Endodermal cell (in vitro differentiated cells): Measurements from ENCODE around the gene ANOS1. TPM values are rescaled to one million over a fixed set of nuclear protein-coding genes. Genes with fewer than 3 reads are reported as not detected.

ENCODE experiments used
- DNase-seq: peaks from one replicate; pipeline ENCODE4 v3.0.0-alpha.2; 2017
- H3K27ac ChIP-seq: 2 replicates; pipeline ENCODE4 v1.5.1; 2013; ENCODE audit warnings: mild to moderate bottlenecking, low read depth, low read length, moderate library complexity
- H3K27me3 ChIP-seq: 2 replicates; pipeline ENCODE4 v1.6.1; 2013; ENCODE audit warnings: mild to moderate bottlenecking, low read length, moderate library complexity; ENCODE audit not compliant: insufficient read depth, control insufficient read depth, poor library complexity, severe bottlenecking
- H3K36me3 ChIP-seq: 2 replicates; pipeline ENCODE4 v1.7.0; 2013; ENCODE audit warnings: mild to moderate bottlenecking, low read length, moderate library complexity; ENCODE audit not compliant: control insufficient read depth, insufficient read depth
- H3K4me1 ChIP-seq: one replicate; pipeline ENCODE4 v1.7.0; 2013; ENCODE audit warnings: low read length; ENCODE audit not compliant: control insufficient read depth, insufficient read depth
- H3K4me3 ChIP-seq: 2 replicates; pipeline ENCODE4 v1.5.1; 2013; ENCODE audit warnings: mild to moderate bottlenecking, low read length, moderate library complexity
- H3K9ac ChIP-seq: 2 replicates; pipeline ENCODE4 v1.6.1; 2013; ENCODE audit warnings: mild to moderate bottlenecking, low read length, moderate library complexity; ENCODE audit not compliant: poor library complexity, severe bottlenecking; ENCODE audit errors: extremely low read depth
- H3K9me3 ChIP-seq: 2 replicates; pipeline ENCODE4 v1.6.1; 2013; ENCODE audit warnings: mild to moderate bottlenecking, low read length, moderate library complexity; ENCODE audit not compliant: control insufficient read depth
- H3K27ac Mint-ChIP-seq: 2 replicates; pipeline ENCODE4 v1.8.0; 2020; ENCODE audit warnings: mixed read lengths
- H3K27me3 Mint-ChIP-seq: 2 replicates; pipeline ENCODE4 v1.8.0; 2021; ENCODE audit warnings: mild to moderate bottlenecking, mixed read lengths; ENCODE audit not compliant: insufficient read depth
- H3K36me3 Mint-ChIP-seq: 2 replicates; pipeline ENCODE4 v1.8.0; 2020; ENCODE audit warnings: low read depth, mixed read lengths
- H3K4me1 Mint-ChIP-seq: 2 replicates; pipeline ENCODE4 v1.8.0; 2020; ENCODE audit warnings: mixed read lengths
- H3K4me3 Mint-ChIP-seq: 2 replicates; pipeline ENCODE4 v1.8.0; 2020; ENCODE audit warnings: mild to moderate bottlenecking, moderate library complexity, mixed read lengths
- H3K9me3 Mint-ChIP-seq: 2 replicates; pipeline ENCODE4 v1.8.0; 2020; ENCODE audit warnings: mild to moderate bottlenecking, mixed read lengths
- WGBS, 2 experiments: methylation state at CpG; one replicate each; pipeline versions ENCODE4 v1.1.5 to v1.1.7; 2013; ENCODE audit warnings: missing lambda C conversion rate in 2 of 2, mixed read lengths in 1 of 2; ENCODE audit not compliant: insufficient coverage in 1 of 2, insufficient read length in 1 of 2; 5-methylcytosine and 5-hydroxymethylcytosine counted together
- total RNA-seq, 2 donors: library from RNA; stranded (reverse); fragmentation: NEBNext Ultra II Directional in 1 of 2; extraction: Animal tissue kit (Norgen Biotek cat#: 25700) in 1 of 2; gene quantifications; 2 replicates in 1 of 2; 3 replicates in 1 of 2; pipeline ENCODE4 v1.2.1, GENCODE V29; 2021
- TF ChIP-seq, protein P1 (sequence below): fragments of 200-600 bp; sonication (generic); conservative IDR thresholded peaks from 2 replicates; pipeline ENCODE4 v1.5.0; 2021; ENCODE audit warnings: antibody characterized with exemption, mild to moderate bottlenecking

The ANOS1 gene
- total RNA-seq, 2 donors from 2014 or later, result 7.1 to 57.4 TPM

DNA sequence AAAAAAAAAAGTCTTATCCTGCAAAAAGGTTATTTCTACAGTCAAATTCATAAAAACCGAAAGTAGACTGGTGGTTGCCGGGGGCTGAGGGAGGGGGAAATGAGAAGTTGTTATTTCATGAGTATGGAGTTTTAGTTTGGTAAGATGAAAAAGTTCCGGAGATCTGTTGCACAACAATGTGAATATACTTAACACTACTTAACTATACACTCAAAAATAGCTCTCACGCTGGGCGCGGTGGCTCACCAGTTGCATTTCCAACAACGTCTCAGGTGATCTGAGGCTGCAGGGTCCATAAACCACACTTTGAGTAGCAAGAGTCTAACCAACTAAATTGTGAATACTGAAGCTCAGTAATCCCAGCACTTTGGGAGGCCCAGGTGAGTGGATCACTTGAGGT, 52.4 kb downstream of the ANOS1 start:
- Histone ChIP-seq H3K36me3 (no peaks in the 10 kb centered on the region), H3K9me3 (no peaks in the 10 kb centered on the region), H3K9ac (no peak overlapping the region), H3K27ac (no peak overlapping the region), H3K4me1 (no peaks in the 10 kb centered on the region), H3K4me3 (no peak overlapping the region), H3K27me3 (no peaks in the 10 kb centered on the region)
- TF ChIP-seq, protein P1, sequence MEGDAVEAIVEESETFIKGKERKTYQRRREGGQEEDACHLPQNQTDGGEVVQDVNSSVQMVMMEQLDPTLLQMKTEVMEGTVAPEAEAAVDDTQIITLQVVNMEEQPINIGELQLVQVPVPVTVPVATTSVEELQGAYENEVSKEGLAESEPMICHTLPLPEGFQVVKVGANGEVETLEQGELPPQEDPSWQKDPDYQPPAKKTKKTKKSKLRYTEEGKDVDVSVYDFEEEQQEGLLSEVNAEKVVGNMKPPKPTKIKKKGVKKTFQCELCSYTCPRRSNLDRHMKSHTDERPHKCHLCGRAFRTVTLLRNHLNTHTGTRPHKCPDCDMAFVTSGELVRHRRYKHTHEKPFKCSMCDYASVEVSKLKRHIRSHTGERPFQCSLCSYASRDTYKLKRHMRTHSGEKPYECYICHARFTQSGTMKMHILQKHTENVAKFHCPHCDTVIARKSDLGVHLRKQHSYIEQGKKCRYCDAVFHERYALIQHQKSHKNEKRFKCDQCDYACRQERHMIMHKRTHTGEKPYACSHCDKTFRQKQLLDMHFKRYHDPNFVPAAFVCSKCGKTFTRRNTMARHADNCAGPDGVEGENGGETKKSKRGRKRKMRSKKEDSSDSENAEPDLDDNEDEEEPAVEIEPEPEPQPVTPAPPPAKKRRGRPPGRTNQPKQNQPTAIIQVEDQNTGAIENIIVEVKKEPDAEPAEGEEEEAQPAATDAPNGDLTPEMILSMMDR, result no peak
- Mint-ChIP-seq H3K27me3 (no peaks in the 10 kb centered on the region), H3K4me1 (peaks cover 19% of the 10 kb centered on the region), H3K4me3 (no peak overlapping the region), H3K9me3 (no peaks in the 10 kb centered on the region), H3K36me3 (peaks cover 26% of the 10 kb centered on the region), H3K27ac (no peak overlapping the region)
- DNase-seq, result no peak
- 98% methylated on average over 6 of the region's 7 CpGs; no CpG with 5 or more reads in 1 of the 2 experiments for WGBS, 2 experiments

DNA sequence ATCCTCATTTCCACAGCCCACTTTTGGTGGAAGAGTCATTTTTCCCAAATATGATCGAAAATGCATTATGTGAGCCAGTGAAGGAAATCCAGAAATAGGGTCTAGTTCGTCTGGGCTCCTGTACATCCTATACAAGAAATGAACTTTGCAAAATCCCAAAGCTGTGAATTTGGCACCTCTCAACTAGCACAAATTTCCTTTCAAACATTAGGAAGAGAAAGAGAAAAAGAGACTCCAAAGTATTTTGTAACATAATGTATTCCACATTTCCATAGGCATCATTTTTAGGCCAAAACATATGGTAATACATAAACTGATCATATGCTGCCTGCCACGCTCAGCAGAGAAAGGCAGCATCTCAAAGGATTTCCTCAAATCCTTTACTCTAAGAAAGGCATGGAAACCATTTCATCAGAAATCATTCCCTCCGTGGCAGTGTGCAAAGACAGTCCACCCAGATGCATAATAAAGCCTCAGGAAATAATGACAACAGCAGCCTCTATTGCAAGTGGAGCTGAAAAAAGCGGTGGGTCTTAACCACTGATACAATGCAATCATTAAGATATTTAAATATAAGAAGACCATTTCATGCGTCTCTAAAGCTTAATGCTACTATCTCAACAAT, 56.8 kb downstream of the ANOS1 start:
- H3K4me3 Mint-ChIP-seq, result no peak overlapping the region
- Histone ChIP-seq H3K27me3 (no peaks in the 10 kb centered on the region), H3K9ac (no peak overlapping the region), H3K4me3 (no peak overlapping the region), H3K9me3 (no peaks in the 10 kb centered on the region), H3K27ac (no peak overlapping the region), H3K4me1 (no peaks in the 10 kb centered on the region), H3K36me3 (no peaks in the 10 kb centered on the region)
- 89% methylated on average over 5 of the region's 6 CpGs; no CpG with 5 or more reads in 1 of the 2 experiments for WGBS, 2 experiments
- H3K27me3 Mint-ChIP-seq, result no peaks in the 10 kb centered on the region
- peaks cover 7% of the 10 kb centered on the region for H3K36me3 Mint-ChIP-seq
- no peaks in the 10 kb centered on the region for H3K9me3 Mint-ChIP-seq
- H3K4me1 Mint-ChIP-seq, result peaks cover 29% of the 10 kb centered on the region
- DNase-seq, result no peak
- no peak overlapping the region for H3K27ac Mint-ChIP-seq
- TF ChIP-seq, protein P1, result no peak

DNA sequence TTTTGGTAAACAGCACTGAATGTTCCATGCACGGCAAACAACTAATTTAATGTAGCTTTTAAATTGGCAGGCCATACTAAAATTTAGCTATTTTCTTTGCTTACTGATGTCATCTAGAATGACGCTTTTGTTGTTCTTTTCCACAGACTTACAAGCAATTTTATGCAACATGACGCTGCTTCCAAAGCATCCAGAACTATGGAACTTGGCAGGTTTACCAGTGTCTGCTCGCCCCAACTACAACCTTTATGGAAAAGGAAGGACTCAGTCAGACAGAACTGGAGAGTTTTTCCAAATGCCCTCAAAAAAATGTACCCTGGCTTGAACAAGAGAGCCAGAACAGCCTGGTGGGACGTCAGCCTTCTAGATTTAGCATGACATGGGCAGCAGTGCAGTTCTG, 58.7 kb downstream of the ANOS1 start:
- peaks cover 4% of the 10 kb centered on the region for H3K36me3 Mint-ChIP-seq
- Histone ChIP-seq H3K27ac (no peak overlapping the region), H3K4me1 (peaks cover 5% of the 10 kb centered on the region), H3K9ac (no peak overlapping the region), H3K27me3 (no peaks in the 10 kb centered on the region), H3K9me3 (no peaks in the 10 kb centered on the region), H3K36me3 (no peaks in the 10 kb centered on the region), H3K4me3 (no peak overlapping the region)
- 92 to 100% methylated on average over 2 to 5 of the region's 5 CpGs for WGBS, 2 experiments
- H3K4me3 Mint-ChIP-seq, result no peak overlapping the region
- no peaks in the 10 kb centered on the region for H3K9me3 Mint-ChIP-seq
- H3K27me3 Mint-ChIP-seq, result no peaks in the 10 kb centered on the region
- H3K27ac Mint-ChIP-seq, result peak overlapping the region; percentile 6
- TF ChIP-seq, protein P1, result no peak
- no peak for DNase-seq
- H3K4me1 Mint-ChIP-seq, result peaks cover 40% of the 10 kb centered on the region
